ENCODE data around the gene ADAMTS17. TPM values are rescaled to one million over a fixed set of nuclear protein-coding genes. Genes with fewer than 3 reads are reported as not detected.

The ADAMTS17 gene
- total and polyA plus RNA-seq, 9 of the 15 experiments (the other 6 are each of a cell fraction or from before 2014, with no cell fraction given) = 0.01 to 0.14 (median 0.07) TPM; not detected in 6

DNA sequence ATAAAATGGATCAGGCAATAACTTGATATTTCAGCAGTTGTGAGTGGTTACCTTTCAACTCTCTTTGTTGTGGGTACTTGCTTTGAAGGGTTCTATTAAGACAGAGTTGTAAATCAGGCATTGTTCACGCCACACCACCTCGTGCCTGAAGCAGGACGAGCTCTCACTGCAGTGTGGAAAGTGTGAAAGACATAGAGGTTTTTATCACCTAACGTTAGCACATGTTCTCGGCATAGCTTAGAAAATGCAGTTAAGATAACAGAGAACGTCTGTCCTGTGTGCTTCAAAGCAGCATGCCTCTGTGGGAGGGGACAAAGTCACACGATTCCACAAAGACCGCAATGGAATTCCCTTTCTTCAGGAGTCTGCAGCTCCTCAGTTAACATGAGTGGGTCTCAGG lies 7.8 kb downstream of the ADAMTS17 start:
- Histone ChIP-seq H3K4me3 (no peak overlapping the region), H3K4me1 (replicated peaks in 1 of 2; ENCODE audit: control insufficient read depth in 2 of 2, insufficient read depth in 2 of 2, low read length in 2 of 2) (0 out of 5 replicates have a peak, but pooled peaks cover 0 to 3% of the 10 kb centered on the region in 2 experiments), H3K9ac (ENCODE audit: insufficient read depth in 1 of 2, low read depth in 2 of 2, low read length in 2 of 2) (no peak overlapping the region), H3K36me3 (ENCODE audit: control insufficient read depth, insufficient read depth, low read length) (no peaks in the 10 kb centered on the region), H3K27me3 (ENCODE audit: control insufficient read depth in 2 of 2, insufficient read depth in 2 of 2, low read length in 2 of 2) (peaks cover 8 to 65% of the 10 kb centered on the region in 2 experiments; a peak in 3 of 5 replicates), H3K4me2 (ENCODE audit: insufficient read depth, low read length) (no peak overlapping the region), H3K79me2 (ENCODE audit: control insufficient read depth, insufficient read depth, low read length) (no peaks in the 10 kb centered on the region), H3K9me1 (ENCODE audit: control insufficient read depth, insufficient read depth, low read length) (no peaks in the 10 kb centered on the region), H3K27ac (ENCODE audit: extremely low read depth, low read depth, low read length) (no peak overlapping the region), H2AFZ (ENCODE audit: low read depth, low read length) (no peak overlapping the region), H4K20me1 (replicated peaks; ENCODE audit: control insufficient read depth, insufficient read depth, low read length) (no peaks in the 10 kb centered on the region), H3K9me3 (replicated peaks; ENCODE audit: control insufficient read depth, insufficient read depth, low read depth, low read length) (no peaks in the 10 kb centered on the region)
- in situ Hi-C loops (cut with MboI) = loop anchor here (5.0 kb wide), 1 partner anchor 673 kb away; no protein-coding TSS in a partner anchor
- BruUV-seq (replicated peaks) = no TSS peak
- ChIA-PET CTCF (ENCODE audit: low intra/inter-chr PET ratio) (no interaction called here), POLR2A (no interaction called here)
- 1% methylated on average over 8 of the region's 8 CpGs for WGBS (ENCODE audit: insufficient coverage, low coverage, missing lambda C conversion rate)
- intact Hi-C loops (cut with micrococcal nuclease) = no loop called here
- ATAC-seq (no peak), FAIRE-seq (no peak), DNase-seq (ENCODE audit: extremely low read depth in 1 of 4, low spot score in 3 of 4) (no peak)
- TF ChIP-seq ASH1L (IDR thresholded peaks at IDR 0.05; ENCODE audit: borderline replicate concordance, low read depth, partially characterized antibody) (no peak), POLR2AphosphoS2 (IDR thresholded peaks at IDR 0.05; ENCODE audit: low read length) (no peak)

DNA sequence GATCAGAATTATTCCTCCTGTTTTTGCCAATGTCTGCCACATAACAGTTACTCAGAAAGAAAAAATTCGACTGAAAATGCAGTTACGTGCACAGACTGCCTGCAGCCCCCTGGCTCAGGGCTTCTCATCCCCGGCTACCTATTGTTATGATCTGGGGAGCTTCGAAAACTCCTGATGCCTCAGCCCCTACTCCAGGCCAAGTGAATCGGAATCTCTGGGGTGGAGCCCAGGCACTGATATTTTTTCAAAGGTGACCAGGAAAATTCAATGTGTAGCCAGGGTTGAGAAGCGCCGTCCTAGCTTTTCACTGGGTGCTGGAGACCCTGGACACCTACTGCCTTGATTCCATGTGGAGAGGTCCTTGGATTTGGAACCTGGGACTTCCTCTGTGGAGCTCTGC lies 8.5 kb downstream of the ADAMTS17 start:
- DNase-seq (ENCODE audit: extremely low read depth in 1 of 4, low spot score in 3 of 4) (no peak), ATAC-seq (no peak), FAIRE-seq (no peak)
- H3K9me3 ChIP-seq (replicated peaks; ENCODE audit: control insufficient read depth, insufficient read depth, low read depth, low read length) = no peaks in the 10 kb centered on the region
- BruUV-seq (replicated peaks) = no TSS peak
- no peak overlapping the region for H3K4me2 ChIP-seq (ENCODE audit: insufficient read depth, low read length)
- H3K9me1 ChIP-seq (ENCODE audit: control insufficient read depth, insufficient read depth, low read length) = no peaks in the 10 kb centered on the region
- no peaks in the 10 kb centered on the region for H3K79me2 ChIP-seq (ENCODE audit: control insufficient read depth, insufficient read depth, low read length)
- intact Hi-C loops (cut with micrococcal nuclease) (no loop called here), in situ Hi-C loops (cut with MboI) (loop anchor here (5.0 kb wide), 1 partner anchor 674 kb away; no protein-coding TSS in a partner anchor)
- H4K20me1 ChIP-seq (replicated peaks; ENCODE audit: control insufficient read depth, insufficient read depth, low read length) = no peaks in the 10 kb centered on the region
- ChIA-PET CTCF (ENCODE audit: low intra/inter-chr PET ratio) (no interaction called here), POLR2A (no interaction called here)
- peaks cover 6 to 70% of the 10 kb centered on the region in 2 experiments; a peak in 4 of 5 replicates for H3K27me3 ChIP-seq (ENCODE audit: control insufficient read depth in 2 of 2, insufficient read depth in 2 of 2, low read length in 2 of 2)
- 2% methylated on average over 7 of the region's 7 CpGs for WGBS (ENCODE audit: insufficient coverage, low coverage, missing lambda C conversion rate)
- H3K9ac ChIP-seq (ENCODE audit: insufficient read depth in 1 of 2, low read depth in 2 of 2, low read length in 2 of 2) = no peak overlapping the region
- H3K36me3 ChIP-seq (ENCODE audit: control insufficient read depth, insufficient read depth, low read length) = no peaks in the 10 kb centered on the region
- H2AFZ ChIP-seq (ENCODE audit: low read depth, low read length) = no peak overlapping the region
- H3K4me3 ChIP-seq = no peak overlapping the region
- no peak overlapping the region for H3K27ac ChIP-seq (ENCODE audit: extremely low read depth, low read depth, low read length)
- 0 out of 5 replicates have a peak, but pooled peaks cover 0 to 3% of the 10 kb centered on the region in 2 experiments for H3K4me1 ChIP-seq (replicated peaks in 1 of 2; ENCODE audit: control insufficient read depth in 2 of 2, insufficient read depth in 2 of 2, low read length in 2 of 2)
- TF ChIP-seq, protein P1, sequence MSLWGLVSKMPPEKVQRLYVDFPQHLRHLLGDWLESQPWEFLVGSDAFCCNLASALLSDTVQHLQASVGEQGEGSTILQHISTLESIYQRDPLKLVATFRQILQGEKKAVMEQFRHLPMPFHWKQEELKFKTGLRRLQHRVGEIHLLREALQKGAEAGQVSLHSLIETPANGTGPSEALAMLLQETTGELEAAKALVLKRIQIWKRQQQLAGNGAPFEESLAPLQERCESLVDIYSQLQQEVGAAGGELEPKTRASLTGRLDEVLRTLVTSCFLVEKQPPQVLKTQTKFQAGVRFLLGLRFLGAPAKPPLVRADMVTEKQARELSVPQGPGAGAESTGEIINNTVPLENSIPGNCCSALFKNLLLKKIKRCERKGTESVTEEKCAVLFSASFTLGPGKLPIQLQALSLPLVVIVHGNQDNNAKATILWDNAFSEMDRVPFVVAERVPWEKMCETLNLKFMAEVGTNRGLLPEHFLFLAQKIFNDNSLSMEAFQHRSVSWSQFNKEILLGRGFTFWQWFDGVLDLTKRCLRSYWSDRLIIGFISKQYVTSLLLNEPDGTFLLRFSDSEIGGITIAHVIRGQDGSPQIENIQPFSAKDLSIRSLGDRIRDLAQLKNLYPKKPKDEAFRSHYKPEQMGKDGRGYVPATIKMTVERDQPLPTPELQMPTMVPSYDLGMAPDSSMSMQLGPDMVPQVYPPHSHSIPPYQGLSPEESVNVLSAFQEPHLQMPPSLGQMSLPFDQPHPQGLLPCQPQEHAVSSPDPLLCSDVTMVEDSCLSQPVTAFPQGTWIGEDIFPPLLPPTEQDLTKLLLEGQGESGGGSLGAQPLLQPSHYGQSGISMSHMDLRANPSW (CRISPR knock-in tag; IDR thresholded peaks at IDR 0.05) = no peak
- TF ChIP-seq, protein P2, sequence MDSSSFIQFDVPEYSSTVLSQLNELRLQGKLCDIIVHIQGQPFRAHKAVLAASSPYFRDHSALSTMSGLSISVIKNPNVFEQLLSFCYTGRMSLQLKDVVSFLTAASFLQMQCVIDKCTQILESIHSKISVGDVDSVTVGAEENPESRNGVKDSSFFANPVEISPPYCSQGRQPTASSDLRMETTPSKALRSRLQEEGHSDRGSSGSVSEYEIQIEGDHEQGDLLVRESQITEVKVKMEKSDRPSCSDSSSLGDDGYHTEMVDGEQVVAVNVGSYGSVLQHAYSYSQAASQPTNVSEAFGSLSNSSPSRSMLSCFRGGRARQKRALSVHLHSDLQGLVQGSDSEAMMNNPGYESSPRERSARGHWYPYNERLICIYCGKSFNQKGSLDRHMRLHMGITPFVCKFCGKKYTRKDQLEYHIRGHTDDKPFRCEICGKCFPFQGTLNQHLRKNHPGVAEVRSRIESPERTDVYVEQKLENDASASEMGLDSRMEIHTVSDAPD (CRISPR knock-in tag; IDR thresholded peaks at IDR 0.05) = no peak
- TF ChIP-seq ZNF695 (CRISPR knock-in tag; IDR thresholded peaks at IDR 0.05) (no peak), POLR2AphosphoS2 (IDR thresholded peaks at IDR 0.05; ENCODE audit: low read length) (no peak), ZBTB17 (CRISPR knock-in tag; IDR thresholded peaks at IDR 0.05) (no peak), ZFX (CRISPR knock-in tag; IDR thresholded peaks at IDR 0.05) (no peak), PTTG1 (tag; IDR thresholded peaks at IDR 0.05; ENCODE audit: low read depth) (no peak)
- TF ChIP-seq, protein P3, sequence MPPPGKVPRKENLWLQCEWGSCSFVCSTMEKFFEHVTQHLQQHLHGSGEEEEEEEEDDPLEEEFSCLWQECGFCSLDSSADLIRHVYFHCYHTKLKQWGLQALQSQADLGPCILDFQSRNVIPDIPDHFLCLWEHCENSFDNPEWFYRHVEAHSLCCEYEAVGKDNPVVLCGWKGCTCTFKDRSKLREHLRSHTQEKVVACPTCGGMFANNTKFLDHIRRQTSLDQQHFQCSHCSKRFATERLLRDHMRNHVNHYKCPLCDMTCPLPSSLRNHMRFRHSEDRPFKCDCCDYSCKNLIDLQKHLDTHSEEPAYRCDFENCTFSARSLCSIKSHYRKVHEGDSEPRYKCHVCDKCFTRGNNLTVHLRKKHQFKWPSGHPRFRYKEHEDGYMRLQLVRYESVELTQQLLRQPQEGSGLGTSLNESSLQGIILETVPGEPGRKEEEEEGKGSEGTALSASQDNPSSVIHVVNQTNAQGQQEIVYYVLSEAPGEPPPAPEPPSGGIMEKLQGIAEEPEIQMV (tag; conservative IDR thresholded peaks at IDR 0.05; ENCODE audit: low read depth) = no peak
